HUES6 (cell line): ENCODE data around the gene ICE2.

Experiments used
- H3K27ac ChIP-seq: 2 replicates; pipeline ENCODE4 v1.7.0; 2013; ENCODE audit warnings: low read depth, mild to moderate bottlenecking, low read length, inconsistent platforms
- H3K27me3 ChIP-seq: 2 replicates; pipeline ENCODE4 v1.6.1; 2013; ENCODE audit warnings: low read length; ENCODE audit not compliant: control insufficient read depth, insufficient read depth
- H3K36me3 ChIP-seq: 2 replicates; pipeline ENCODE4 v1.6.1; 2013; ENCODE audit warnings: low read length; ENCODE audit not compliant: control insufficient read depth, insufficient read depth
- H3K4me1 ChIP-seq: 2 replicates; pipeline ENCODE4 v1.6.1; 2013; ENCODE audit warnings: low read length; ENCODE audit not compliant: control insufficient read depth, insufficient read depth
- H3K4me3 ChIP-seq: 2 replicates; pipeline ENCODE4 v1.5.1; 2013; ENCODE audit warnings: low read depth, low read length
- H3K9ac ChIP-seq: one replicate; pipeline ENCODE4 v1.6.1; 2013; ENCODE audit warnings: mild to moderate bottlenecking, low read length
- H3K9me3 ChIP-seq: 2 replicates; pipeline ENCODE4 v1.6.1; 2013; ENCODE audit warnings: low read depth, low read length; ENCODE audit not compliant: control insufficient read depth, insufficient read depth

Gene ICE2

GRCh38 chr15:60518511-60518910 lies 39.6 kb upstream of the ICE2 start:
- no peaks in the 10 kb centered on the region for H3K9me3 ChIP-seq
- peaks cover 10% of the 10 kb centered on the region for H3K4me1 ChIP-seq
- peaks cover 3% of the 10 kb centered on the region; the same call in 1 of the 2 replicates for H3K36me3 ChIP-seq
- H3K4me3 ChIP-seq, result no peak overlapping the region
- no peaks in the 10 kb centered on the region for H3K27me3 ChIP-seq
- H3K9ac ChIP-seq, result no peak overlapping the region
- H3K27ac ChIP-seq, result no peak overlapping the region

GRCh38 chr15:60514261-60514881 lies 35.4 kb upstream of the ICE2 start:
- H3K27me3 ChIP-seq, result no peaks in the 10 kb centered on the region
- H3K9me3 ChIP-seq, result no peaks in the 10 kb centered on the region
- no peak overlapping the region for H3K9ac ChIP-seq
- H3K27ac ChIP-seq, result no peak overlapping the region
- H3K4me1 ChIP-seq, result no peaks in the 10 kb centered on the region
- H3K4me3 ChIP-seq, result no peak overlapping the region
- peaks cover 5% of the 10 kb centered on the region; the same call in 1 of the 2 replicates for H3K36me3 ChIP-seq

GRCh38 chr15:60513676-60514075 lies 34.7 kb upstream of the ICE2 start:
- peaks cover 5% of the 10 kb centered on the region; the same call in 1 of the 2 replicates for H3K36me3 ChIP-seq
- no peak overlapping the region for H3K27ac ChIP-seq
- no peaks in the 10 kb centered on the region for H3K27me3 ChIP-seq
- no peak overlapping the region for H3K4me3 ChIP-seq
- H3K9ac ChIP-seq, result no peak overlapping the region
- no peaks in the 10 kb centered on the region for H3K4me1 ChIP-seq
- H3K9me3 ChIP-seq, result no peaks in the 10 kb centered on the region

- Histone ChIP-seq H3K36me3 (peaks cover 5% of the 10 kb centered on the region; the same call in 1 of the 2 replicates), H3K27ac (no peak overlapping the region), H3K4me3 (no peak overlapping the region), H3K27me3 (no peaks in the 10 kb centered on the region), H3K9me3 (no peaks in the 10 kb centered on the region), H3K4me1 (no peaks in the 10 kb centered on the region), H3K9ac (no peak overlapping the region)
These were observed 34.0 kb upstream of the ICE2 start for GRCh38 chr15:60512937-60513336.

- Histone ChIP-seq H3K27ac (no peak overlapping the region), H3K36me3 (peaks cover 5% of the 10 kb centered on the region; the same call in 1 of the 2 replicates), H3K27me3 (no peaks in the 10 kb centered on the region), H3K4me3 (no peak overlapping the region), H3K4me1 (no peaks in the 10 kb centered on the region), H3K9me3 (no peaks in the 10 kb centered on the region), H3K9ac (no peak overlapping the region)
These were observed 32.5 kb upstream of the ICE2 start for GRCh38 chr15:60511351-60512031.

- no peaks in the 10 kb centered on the region for H3K9me3 ChIP-seq
- H3K4me1 ChIP-seq, result no peaks in the 10 kb centered on the region
- peaks cover 5% of the 10 kb centered on the region; the same call in 1 of the 2 replicates for H3K36me3 ChIP-seq
- H3K9ac ChIP-seq, result no peak overlapping the region
- H3K27ac ChIP-seq, result no peak overlapping the region
- H3K27me3 ChIP-seq, result no peaks in the 10 kb centered on the region
- no peak overlapping the region for H3K4me3 ChIP-seq
These were observed 31.1 kb upstream of the ICE2 start for GRCh38 chr15:60510006-60510405.

GRCh38 chr15:60509470-60509869 lies 30.5 kb upstream of the ICE2 start:
- H3K36me3 ChIP-seq, result peaks cover 5% of the 10 kb centered on the region; the same call in 1 of the 2 replicates
- H3K27ac ChIP-seq, result no peak overlapping the region
- H3K9ac ChIP-seq, result no peak overlapping the region

GRCh38 chr15:60508442-60508841 lies 29.5 kb upstream of the ICE2 start:
- H3K27ac ChIP-seq, result no peak overlapping the region
- H3K36me3 ChIP-seq, result peaks cover 2% of the 10 kb centered on the region; the same call in 1 of the 2 replicates
- H3K4me1 ChIP-seq, result no peaks in the 10 kb centered on the region
- H3K9me3 ChIP-seq, result no peaks in the 10 kb centered on the region
- no peak overlapping the region for H3K9ac ChIP-seq
- no peak overlapping the region for H3K4me3 ChIP-seq
- H3K27me3 ChIP-seq, result no peaks in the 10 kb centered on the region

More at GRCh38 chr15:60509470-60509869, 30.5 kb upstream of the ICE2 start:
- H3K4me3 ChIP-seq, result no peak overlapping the region
- H3K27me3 ChIP-seq, result no peaks in the 10 kb centered on the region
- H3K4me1 ChIP-seq, result no peaks in the 10 kb centered on the region
- no peaks in the 10 kb centered on the region for H3K9me3 ChIP-seq

GRCh38 chr15:60507596-60508424 lies 28.9 kb upstream of the ICE2 start:
- Histone ChIP-seq H3K4me3 (no peak overlapping the region), H3K4me1 (no peaks in the 10 kb centered on the region), H3K9ac (no peak overlapping the region), H3K27me3 (no peaks in the 10 kb centered on the region), H3K9me3 (no peaks in the 10 kb centered on the region), H3K36me3 (peaks cover 3% of the 10 kb centered on the region; the same call in 1 of the 2 replicates), H3K27ac (no peak overlapping the region)

- Histone ChIP-seq H3K4me3 (no peak overlapping the region), H3K36me3 (peaks cover 21% of the 10 kb centered on the region; the same call in 1 of the 2 replicates), H3K9ac (no peak overlapping the region), H3K4me1 (no peaks in the 10 kb centered on the region), H3K27ac (no peak overlapping the region), H3K9me3 (no peaks in the 10 kb centered on the region), H3K27me3 (no peaks in the 10 kb centered on the region)
These were observed 17.9 kb upstream of the ICE2 start for GRCh38 chr15:60496853-60497252.

- Histone ChIP-seq H3K27ac (no peak overlapping the region), H3K4me3 (no peak overlapping the region), H3K27me3 (no peaks in the 10 kb centered on the region), H3K4me1 (no peaks in the 10 kb centered on the region), H3K9ac (no peak overlapping the region), H3K9me3 (no peaks in the 10 kb centered on the region), H3K36me3 (peaks cover 10% of the 10 kb centered on the region; the same call in 1 of the 2 replicates)
These were observed 15.2 kb upstream of the ICE2 start for GRCh38 chr15:60494108-60494507.
